ENCODE results near the gene MUSK.

GRCh38 chr9:110775724-110776123, 107.1 kb downstream of the MUSK start:
- TF ChIP-seq TP53 (CRISPR knock-in tag; IDR thresholded peaks at IDR 0.05): no peak
- TF ChIP-seq, protein P1, sequence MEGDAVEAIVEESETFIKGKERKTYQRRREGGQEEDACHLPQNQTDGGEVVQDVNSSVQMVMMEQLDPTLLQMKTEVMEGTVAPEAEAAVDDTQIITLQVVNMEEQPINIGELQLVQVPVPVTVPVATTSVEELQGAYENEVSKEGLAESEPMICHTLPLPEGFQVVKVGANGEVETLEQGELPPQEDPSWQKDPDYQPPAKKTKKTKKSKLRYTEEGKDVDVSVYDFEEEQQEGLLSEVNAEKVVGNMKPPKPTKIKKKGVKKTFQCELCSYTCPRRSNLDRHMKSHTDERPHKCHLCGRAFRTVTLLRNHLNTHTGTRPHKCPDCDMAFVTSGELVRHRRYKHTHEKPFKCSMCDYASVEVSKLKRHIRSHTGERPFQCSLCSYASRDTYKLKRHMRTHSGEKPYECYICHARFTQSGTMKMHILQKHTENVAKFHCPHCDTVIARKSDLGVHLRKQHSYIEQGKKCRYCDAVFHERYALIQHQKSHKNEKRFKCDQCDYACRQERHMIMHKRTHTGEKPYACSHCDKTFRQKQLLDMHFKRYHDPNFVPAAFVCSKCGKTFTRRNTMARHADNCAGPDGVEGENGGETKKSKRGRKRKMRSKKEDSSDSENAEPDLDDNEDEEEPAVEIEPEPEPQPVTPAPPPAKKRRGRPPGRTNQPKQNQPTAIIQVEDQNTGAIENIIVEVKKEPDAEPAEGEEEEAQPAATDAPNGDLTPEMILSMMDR (IDR thresholded peaks at IDR 0.05): no peak
- no peak for TF ChIP-seq NFYB (CRISPR knock-in tag; conservative IDR thresholded peaks at IDR 0.05; ENCODE audit: low read depth)
- TF ChIP-seq, protein P2, sequence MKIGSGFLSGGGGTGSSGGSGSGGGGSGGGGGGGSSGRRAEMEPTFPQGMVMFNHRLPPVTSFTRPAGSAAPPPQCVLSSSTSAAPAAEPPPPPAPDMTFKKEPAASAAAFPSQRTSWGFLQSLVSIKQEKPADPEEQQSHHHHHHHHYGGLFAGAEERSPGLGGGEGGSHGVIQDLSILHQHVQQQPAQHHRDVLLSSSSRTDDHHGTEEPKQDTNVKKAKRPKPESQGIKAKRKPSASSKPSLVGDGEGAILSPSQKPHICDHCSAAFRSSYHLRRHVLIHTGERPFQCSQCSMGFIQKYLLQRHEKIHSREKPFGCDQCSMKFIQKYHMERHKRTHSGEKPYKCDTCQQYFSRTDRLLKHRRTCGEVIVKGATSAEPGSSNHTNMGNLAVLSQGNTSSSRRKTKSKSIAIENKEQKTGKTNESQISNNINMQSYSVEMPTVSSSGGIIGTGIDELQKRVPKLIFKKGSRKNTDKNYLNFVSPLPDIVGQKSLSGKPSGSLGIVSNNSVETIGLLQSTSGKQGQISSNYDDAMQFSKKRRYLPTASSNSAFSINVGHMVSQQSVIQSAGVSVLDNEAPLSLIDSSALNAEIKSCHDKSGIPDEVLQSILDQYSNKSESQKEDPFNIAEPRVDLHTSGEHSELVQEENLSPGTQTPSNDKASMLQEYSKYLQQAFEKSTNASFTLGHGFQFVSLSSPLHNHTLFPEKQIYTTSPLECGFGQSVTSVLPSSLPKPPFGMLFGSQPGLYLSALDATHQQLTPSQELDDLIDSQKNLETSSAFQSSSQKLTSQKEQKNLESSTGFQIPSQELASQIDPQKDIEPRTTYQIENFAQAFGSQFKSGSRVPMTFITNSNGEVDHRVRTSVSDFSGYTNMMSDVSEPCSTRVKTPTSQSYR (CRISPR knock-in tag; IDR thresholded peaks at IDR 0.05): no peak
- TF ChIP-seq ESRRA (CRISPR knock-in tag; IDR thresholded peaks at IDR 0.05; ENCODE audit: borderline replicate concordance): no peak
- no peak for TF ChIP-seq NFE2L1 (CRISPR knock-in tag; IDR thresholded peaks at IDR 0.05)
